ENCODE data around the gene DMRTA1.
"Not testable (repeated sequence)": the region's sequence is repeated elsewhere in the genome, so short reads cannot be mapped to it uniquely, and the experiment has no call there.

Gene DMRTA1

DNA sequence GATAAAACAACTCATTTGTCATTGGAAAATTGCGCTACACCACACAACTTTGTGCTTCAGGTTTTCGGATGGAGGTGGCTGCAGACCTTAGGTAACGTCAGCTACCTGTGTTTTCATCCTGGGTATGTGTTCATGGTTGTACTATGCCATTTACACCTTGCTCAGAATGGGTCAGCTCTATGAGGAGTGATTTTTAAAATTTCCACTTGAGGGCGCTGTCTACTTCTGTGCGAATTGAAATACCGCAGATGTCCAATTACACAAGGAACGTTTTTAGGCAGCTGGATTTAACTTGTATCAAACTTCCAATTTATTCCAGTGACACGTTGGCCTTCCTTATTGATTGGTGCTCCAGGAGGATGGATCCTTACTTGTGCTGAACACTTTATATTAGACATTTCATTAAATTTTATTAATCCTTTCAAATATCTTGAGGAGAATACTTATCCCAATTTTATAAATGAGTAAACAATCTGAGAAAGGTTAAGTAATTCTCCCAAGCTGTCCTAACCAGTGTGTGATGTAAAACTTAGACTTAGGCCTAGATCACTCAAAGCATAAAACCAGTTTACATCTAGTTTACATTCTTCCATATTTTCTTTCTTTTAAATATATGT, 23.4 kb downstream of the DMRTA1 start:
- no peak for DNase-seq

GRCh38 chr9:22481566-22481965, 34.9 kb downstream of the DMRTA1 start:
- DNase-seq, result no peak

DNA sequence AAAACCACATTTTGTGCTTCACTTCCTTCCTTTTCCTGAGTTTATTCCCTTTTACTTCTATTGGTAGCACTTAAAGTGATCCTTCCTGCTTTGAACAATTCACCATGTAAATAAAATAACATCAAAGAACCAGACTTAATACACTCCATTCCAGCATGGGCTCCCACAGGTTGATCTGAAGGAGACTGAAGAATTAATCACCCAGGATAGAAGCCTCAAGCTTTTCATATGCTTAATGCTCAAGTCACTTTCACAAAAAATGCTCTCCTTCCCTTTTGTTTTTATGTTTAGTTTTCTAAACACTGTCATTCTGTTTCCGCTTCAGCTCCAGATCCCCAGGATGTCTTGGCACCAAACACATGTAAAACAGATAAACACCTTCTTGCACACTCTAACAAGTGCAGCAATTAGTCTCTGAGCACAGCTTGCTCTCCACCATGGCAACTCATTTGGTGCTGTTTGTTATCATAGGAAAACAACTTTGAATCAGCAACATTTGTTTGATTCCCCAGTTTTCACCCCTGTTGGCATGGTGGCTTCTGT, 37.0 kb downstream of the DMRTA1 start:
- no peak for DNase-seq

- not testable (repeated sequence) for DNase-seq
Measured at GRCh38 chr9:22496197-22496596, 49.6 kb downstream of the DMRTA1 start.
